ENCODE data around the gene PPP2R2C.
A peak's percentile ranks its signal among the peaks of the same experiment; 100 is the strongest.

The PPP2R2C gene

DNA sequence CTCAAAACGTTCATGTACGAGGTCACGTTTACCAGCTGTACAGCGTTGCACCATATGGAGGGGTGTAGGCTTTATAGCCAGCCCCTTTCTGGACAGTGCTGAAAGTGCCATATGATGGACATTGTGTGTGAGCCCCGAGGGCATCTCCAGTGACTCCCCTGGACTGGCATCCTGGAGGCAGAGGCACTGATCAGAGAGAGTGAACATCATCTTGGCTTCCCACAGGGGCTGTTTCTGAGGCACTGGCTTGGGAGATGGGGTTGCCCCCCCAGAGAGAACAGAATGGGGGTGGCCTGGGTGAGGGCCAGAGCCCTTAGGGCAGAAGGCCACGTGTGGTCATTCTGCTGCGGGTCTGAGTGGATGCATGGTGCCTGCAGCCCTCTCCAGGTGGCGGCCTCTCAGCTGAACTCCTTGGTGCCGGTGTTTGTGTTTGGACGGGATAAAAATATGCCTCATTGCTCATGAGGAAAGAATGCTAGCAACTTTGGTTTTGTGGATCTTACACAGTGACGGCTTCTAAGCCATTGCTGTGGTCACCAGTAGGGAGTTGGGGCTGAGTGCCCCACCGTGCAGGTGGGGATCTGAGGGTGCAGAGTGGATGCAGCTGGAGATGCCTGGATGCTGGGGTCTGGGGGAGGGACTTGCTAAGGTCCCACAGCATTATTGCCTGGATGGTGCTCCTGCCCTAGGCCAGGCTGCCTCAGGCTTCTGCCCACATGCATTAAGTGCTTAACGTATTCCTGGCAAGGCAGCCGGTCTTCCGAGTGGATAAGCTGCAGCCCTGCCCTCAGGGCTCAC is 199.4 kb downstream of the PPP2R2C start:
- no peak overlapping the region for H3K4me3 ChIP-seq (ENCODE audit: low read depth, low read length)
- in situ Hi-C loops (cut with HindIII; ENCODE audit: low sequenced_read_pairs) = no loop called here
- TF ChIP-seq, protein P1, sequence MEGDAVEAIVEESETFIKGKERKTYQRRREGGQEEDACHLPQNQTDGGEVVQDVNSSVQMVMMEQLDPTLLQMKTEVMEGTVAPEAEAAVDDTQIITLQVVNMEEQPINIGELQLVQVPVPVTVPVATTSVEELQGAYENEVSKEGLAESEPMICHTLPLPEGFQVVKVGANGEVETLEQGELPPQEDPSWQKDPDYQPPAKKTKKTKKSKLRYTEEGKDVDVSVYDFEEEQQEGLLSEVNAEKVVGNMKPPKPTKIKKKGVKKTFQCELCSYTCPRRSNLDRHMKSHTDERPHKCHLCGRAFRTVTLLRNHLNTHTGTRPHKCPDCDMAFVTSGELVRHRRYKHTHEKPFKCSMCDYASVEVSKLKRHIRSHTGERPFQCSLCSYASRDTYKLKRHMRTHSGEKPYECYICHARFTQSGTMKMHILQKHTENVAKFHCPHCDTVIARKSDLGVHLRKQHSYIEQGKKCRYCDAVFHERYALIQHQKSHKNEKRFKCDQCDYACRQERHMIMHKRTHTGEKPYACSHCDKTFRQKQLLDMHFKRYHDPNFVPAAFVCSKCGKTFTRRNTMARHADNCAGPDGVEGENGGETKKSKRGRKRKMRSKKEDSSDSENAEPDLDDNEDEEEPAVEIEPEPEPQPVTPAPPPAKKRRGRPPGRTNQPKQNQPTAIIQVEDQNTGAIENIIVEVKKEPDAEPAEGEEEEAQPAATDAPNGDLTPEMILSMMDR (IDR thresholded peaks at IDR 0.05; ENCODE audit: low read depth, low read length, missing control alignments) = no peak
- DNase-seq (ENCODE audit: low read depth) = peak; percentile 75

DNA sequence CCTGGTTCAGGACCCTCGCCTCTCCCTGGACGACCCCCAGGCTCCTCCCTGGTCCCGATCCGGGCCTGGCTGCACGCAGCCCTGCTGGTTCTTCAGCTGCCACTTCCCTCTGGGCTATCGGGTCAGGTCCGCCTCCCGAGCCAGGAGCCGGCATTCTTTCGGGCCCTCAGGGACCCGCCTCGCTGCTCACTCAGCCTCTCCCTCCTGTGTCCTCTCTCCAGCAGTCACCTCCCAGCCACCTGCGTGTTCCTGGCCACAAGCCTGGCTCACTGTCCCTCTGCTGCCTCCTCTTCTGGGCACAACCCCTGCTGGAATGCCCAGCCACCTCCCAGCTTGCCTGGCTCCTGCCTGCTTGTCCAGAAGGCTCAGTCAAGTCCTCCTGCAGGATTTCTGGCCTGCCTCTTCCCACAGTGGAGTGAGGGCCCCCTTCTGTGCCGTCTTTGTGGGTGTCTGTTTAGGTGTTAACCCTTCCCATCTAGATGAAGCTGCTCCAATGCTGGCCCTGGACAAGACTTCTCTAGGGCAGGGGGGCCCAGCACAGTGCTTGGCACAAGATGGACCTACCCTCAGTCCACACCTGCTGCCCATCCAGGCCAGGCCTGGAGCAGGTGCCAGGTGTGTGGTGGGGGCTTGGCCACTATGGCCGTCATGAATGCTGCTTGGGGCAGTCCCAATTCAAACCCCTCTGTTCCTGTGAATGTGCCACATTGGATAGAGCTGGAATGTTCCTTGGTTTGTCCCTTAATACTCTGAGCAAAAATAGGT is 200.5 kb downstream of the PPP2R2C start:
- TF ChIP-seq, protein P1 (IDR thresholded peaks at IDR 0.05; ENCODE audit: low read depth, low read length, missing control alignments) = no peak
- in situ Hi-C loops (cut with HindIII; ENCODE audit: low sequenced_read_pairs) = no loop called here
- H3K4me3 ChIP-seq (ENCODE audit: low read depth, low read length) = no peak overlapping the region
- DNase-seq (ENCODE audit: low read depth) = no peak

DNA sequence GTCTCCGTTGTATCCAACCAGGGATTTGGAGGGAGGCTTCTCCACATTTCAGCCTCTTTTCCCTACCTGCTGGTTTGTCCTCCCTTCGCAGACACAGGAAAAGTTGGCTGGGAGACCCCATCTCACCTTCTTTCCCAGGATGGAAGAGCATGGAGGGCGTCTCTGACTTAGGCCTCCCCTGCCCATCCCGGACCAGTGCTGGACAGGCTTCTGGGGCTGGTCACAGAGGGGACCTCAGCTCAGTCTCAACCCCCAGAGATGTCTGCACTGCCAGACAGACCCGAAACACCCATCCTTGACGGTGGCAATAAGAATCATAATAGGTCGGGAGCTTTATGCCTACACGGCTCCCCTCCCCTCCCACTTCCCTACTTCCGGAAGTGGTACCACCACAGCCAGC is 201.2 kb downstream of the PPP2R2C start:
- TF ChIP-seq, protein P1 (IDR thresholded peaks at IDR 0.05; ENCODE audit: low read depth, low read length, missing control alignments) = no peak
- in situ Hi-C loops (cut with HindIII; ENCODE audit: low sequenced_read_pairs) = no loop called here
- no peak for DNase-seq (ENCODE audit: low read depth)
- H3K4me3 ChIP-seq (ENCODE audit: low read depth, low read length) = peak overlapping the region; percentile 90

DNA sequence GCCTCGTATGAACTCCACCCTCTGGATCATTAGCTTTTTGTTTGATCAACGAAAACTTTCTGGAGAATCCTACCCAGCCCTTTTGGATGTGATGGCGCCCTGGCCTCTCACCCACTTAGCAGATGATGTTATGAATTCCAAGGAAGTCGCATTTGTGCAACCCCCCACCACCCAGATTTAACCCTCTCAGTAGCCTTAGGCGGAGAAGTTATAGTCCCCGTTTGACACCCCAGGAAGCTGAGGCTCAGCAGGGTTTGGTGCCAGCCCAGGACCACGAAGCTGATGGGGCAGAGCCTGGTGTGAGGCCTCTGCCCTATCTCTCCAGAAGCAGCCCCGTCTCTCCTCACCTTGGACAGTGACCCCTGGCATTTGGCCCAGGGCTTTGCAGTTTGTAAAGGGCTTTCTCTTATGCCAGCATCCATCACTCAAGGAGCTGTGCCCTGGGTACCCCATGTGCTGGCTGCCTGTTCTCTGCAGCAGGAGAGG is 201.7 kb downstream of the PPP2R2C start:
- in situ Hi-C loops (cut with HindIII; ENCODE audit: low sequenced_read_pairs) = no loop called here
- TF ChIP-seq, protein P1 (IDR thresholded peaks at IDR 0.05; ENCODE audit: low read depth, low read length, missing control alignments) = no peak

More for the DNA sequence above, 201.7 kb downstream of the PPP2R2C start:
- H3K4me3 ChIP-seq (ENCODE audit: low read depth, low read length) = peak overlapping the region; percentile 90
- no peak for DNase-seq (ENCODE audit: low read depth)
